GM10266 (cell line): Measurements from ENCODE around the gene KSR1.
A peak's percentile ranks its signal among the peaks of the same experiment; 100 is the strongest.

Experiments used
- DNase-seq: peaks from one replicate; pipeline ENCODE4 v3.0.0; 2012; ENCODE audit errors: extremely low spot score
- TF ChIP-seq, protein P1 (sequence below): IDR thresholded peaks from 2 replicates; pipeline ENCODE4 v1.5.1; 2012; ENCODE audit warnings: mild to moderate bottlenecking, low read depth; ENCODE audit not compliant: control insufficient read depth, insufficient read depth; ENCODE audit errors: missing control alignments

Gene KSR1

DNA sequence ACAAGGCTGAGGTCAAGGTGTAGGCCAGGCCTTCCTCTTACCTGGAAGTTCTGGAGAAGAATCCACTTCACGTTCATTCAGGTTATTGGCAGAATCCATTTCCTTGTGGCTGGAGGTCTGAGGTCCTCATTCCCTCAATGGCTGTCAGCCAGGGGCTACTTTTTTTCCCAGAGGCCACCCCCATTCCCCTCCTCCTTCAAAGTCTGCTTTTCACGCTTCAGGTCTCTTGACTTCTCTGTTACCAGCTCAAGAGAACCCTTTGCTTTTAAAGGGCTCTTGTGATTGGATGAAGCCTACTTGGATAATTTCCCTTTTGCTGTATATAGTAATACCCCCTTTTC is 119.6 kb downstream of the KSR1 start:
- TF ChIP-seq, protein P1, sequence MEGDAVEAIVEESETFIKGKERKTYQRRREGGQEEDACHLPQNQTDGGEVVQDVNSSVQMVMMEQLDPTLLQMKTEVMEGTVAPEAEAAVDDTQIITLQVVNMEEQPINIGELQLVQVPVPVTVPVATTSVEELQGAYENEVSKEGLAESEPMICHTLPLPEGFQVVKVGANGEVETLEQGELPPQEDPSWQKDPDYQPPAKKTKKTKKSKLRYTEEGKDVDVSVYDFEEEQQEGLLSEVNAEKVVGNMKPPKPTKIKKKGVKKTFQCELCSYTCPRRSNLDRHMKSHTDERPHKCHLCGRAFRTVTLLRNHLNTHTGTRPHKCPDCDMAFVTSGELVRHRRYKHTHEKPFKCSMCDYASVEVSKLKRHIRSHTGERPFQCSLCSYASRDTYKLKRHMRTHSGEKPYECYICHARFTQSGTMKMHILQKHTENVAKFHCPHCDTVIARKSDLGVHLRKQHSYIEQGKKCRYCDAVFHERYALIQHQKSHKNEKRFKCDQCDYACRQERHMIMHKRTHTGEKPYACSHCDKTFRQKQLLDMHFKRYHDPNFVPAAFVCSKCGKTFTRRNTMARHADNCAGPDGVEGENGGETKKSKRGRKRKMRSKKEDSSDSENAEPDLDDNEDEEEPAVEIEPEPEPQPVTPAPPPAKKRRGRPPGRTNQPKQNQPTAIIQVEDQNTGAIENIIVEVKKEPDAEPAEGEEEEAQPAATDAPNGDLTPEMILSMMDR: no peak
- DNase-seq: no peak

DNA sequence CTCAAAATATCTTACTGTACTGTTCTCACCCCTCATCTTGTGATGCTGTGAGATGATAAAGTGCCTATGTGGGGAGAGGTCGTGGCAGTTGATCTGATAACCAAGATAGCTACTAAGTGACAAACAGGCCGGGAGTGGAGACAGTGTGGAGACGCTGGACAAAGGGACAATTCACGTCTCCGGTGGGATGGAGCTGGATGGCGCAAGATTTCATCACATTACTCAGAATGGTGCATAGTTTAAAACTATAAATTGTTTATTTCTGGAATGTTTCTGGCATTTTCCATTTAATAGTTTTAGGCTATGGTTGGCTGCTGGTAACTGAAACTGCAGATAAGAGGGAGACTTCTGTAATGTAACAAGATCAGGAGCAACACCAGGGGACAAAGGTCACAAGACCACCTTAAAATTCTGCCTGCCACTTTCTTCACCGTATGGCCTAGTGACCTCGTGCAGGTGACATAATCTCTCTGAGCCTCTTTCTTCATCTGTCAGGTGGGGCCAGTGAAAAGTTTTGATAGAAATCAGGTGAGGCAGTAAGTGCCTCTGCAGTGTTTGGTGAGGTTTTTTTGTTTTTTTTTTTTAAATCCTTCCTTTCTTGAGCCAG is 120.3 kb downstream of the KSR1 start:
- DNase-seq: no peak
- TF ChIP-seq, protein P1: no peak

DNA sequence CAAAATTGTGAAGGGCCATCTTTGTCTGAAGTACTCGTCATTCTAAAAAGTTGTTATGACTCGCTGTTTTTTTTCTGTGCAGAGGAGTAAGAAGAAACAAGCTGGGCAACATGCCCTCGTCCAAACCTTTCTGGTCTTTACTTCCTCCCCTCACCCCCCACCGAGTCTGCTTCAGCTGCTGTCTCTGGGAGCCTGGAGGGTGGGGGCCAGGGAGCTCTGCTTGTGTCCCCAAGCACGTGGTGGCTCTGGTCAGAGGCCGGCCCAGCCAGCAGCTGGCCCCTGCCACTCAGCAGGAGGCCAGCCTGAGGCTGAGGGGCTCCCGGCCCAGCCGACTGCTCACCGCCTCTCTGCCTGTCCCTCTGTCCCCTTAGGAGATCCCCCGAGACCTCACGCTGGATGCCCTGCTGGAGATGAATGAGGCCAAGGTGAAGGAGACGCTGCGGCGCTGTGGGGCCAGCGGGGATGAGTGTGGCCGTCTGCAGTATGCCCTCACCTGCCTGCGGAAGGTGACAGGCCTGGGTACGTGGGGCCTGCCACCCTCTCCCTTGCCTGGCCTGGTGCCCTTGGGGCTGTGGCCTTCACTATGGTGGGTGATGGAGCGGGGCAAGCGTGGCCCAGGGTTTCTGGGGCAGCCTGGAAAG is 121.0 kb downstream of the KSR1 start:
- DNase-seq: no peak

DNA sequence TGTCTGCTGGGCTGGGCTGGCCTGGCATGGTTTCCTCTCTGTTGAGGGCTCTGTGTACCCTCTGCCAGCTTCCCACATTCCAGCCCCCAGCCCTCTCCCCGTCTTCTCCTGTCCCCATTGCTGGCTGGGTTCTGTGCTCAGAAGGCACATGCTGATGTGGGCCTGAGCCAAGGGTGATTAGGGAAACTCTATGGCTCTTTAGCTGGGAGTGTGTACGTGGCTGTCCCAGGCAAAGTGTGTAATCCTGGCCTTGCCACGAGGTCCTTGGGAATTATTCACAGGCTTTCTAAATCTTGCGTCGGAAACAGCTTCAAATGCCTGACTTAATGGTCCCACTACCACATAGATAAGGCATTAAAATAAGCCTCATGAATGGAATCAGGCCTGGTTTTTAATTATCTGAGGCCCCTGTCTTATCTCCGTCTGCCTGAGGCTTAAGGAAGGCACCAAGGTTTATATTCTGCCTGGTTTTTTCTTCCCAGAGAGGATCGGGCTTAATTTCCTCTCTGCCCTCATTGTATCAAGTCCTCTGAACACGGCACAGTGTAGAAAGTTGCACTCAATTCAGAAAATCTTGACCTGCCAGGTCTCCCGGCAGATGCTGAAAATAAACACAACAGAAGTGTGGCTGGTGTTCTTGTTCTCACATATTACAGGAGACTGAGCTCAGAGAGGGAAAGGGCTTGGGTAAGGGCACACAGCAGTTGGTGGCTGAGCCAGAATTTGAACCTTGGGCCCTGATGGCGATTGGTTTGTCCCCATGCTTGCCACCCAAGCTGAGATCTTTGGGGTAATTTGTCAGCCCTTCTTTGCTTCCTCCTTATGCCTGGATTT is 121.9 kb downstream of the KSR1 start:
- DNase-seq: no peak
- TF ChIP-seq, protein P1: no peak

More for the DNA sequence above, 121.0 kb downstream of the KSR1 start:
- TF ChIP-seq, protein P1: no peak

DNA sequence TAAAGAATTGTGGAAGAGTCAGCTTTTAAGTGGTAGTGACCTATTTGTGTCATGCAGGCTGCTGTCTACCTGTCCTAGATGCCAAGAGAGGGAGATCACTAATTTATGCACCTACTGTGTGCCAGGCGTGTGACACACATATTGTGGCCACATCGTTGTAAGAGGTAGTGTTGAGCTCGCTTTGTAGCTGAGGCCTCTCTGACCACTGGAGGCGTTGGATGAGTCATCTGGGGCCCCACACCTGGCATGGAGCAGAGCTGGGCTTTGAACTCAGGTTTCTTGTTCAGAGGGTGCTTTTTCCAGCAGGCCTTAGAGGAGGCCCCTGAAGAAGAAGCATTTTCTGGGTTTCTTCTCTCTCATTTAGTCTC is 122.5 kb downstream of the KSR1 start:
- DNase-seq: peak; percentile 84

DNA sequence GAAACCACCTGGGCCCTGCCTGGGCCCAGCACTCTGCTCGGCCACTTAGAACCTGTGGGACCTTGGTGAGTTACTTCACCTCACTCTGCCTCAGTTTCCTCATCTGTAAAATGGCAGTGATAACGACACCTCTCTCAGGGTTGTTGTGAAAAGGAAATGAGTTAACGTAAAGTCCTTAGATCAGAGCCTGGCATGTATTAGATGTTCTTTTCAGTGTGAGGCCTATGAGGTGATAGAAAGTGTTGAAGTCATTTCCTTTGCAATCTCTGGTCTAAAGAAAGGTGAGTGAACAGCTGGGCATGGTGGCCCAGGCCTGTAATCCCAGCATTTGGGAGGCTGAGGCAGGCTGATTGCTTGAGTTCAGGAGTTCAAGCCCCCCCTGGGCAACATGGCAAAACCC is 123.1 kb downstream of the KSR1 start:
- peak; percentile 71 for DNase-seq
- TF ChIP-seq, protein P1: no peak

More for the DNA sequence above, 122.5 kb downstream of the KSR1 start:
- TF ChIP-seq, protein P1: no peak

DNA sequence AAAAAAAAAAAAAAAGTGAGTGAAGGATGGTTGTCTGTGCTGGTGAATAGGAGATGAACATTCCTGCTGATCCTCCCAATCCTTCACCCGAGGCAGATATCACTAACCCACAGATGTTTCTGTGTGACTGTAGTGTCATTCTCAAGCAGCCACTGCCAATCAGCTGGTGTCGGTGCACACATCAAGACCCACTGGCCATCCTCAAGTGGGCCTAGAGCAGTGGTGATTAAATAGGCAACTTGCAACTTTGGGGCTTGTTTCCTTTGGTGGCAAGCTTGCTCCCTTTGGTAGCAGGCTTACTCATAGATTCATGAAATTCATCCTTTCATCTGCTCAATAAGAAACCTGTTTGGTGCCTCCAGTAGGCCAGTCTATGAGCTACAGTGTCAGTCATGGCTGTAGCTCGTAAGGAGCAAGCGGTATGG is 123.7 kb downstream of the KSR1 start:
- no peak for DNase-seq
- TF ChIP-seq, protein P1: no peak
